ENCODE data around the gene ZBTB7C. TPM values are rescaled to one million over a fixed set of nuclear protein-coding genes. Genes with fewer than 3 reads are reported as not detected.

Gene ZBTB7C
- total and polyA plus RNA-seq, 2 donors (not counting 1 experiment from before 2014, with no cell fraction given), result not detected

GRCh38 chr18:48398074-48398473 lies 11.1 kb downstream of the ZBTB7C start:
- Mint-ChIP-seq H3K4me1 (peaks cover 6% of the 10 kb centered on the region), H3K9me3 (ENCODE audit: insufficient read depth) (no peaks in the 10 kb centered on the region), H3K27ac (no peak overlapping the region), H3K27me3 (peaks cover 59% of the 10 kb centered on the region), H3K4me3 (no peak overlapping the region)
- Histone ChIP-seq H3K79me2 (ENCODE audit: control insufficient read depth, insufficient read depth, low read length) (no peaks in the 10 kb centered on the region), H2AFZ (ENCODE audit: insufficient read depth, low read depth, low read length, poor library complexity, severe bottlenecking) (no peak overlapping the region), H3K4me1 (ENCODE audit: control insufficient read depth in 2 of 2, insufficient read depth in 2 of 2, low read length in 2 of 2) (no peaks in the 10 kb centered on the region), H3K4me3 (ENCODE audit: control extremely low read depth in 1 of 5, extremely low read depth in 1 of 5, insufficient read depth in 1 of 5, low read depth in 2 of 5, low read length in 4 of 5) (no peak overlapping the region), H3K27ac (ENCODE audit: low read length in 2 of 2) (no peak overlapping the region), H3K27me3 (replicated peaks in 1 of 4; ENCODE audit: control extremely low read depth in 1 of 4, control insufficient read depth in 3 of 4, insufficient read depth in 4 of 4, low read length in 3 of 4) (peaks cover 0 to 21% (median 7%) of the 10 kb centered on the region in 4 experiments), H3K36me3 (replicated peaks in 1 of 2; ENCODE audit: control extremely low read depth in 1 of 2, control insufficient read depth in 1 of 2, extremely low read depth in 1 of 2, insufficient read depth in 2 of 2, low read length in 1 of 2) (no peaks in the 10 kb centered on the region), H4K20me1 (ENCODE audit: control insufficient read depth, insufficient read depth, low read length, poor library complexity, severe bottlenecking) (no peaks in the 10 kb centered on the region), H3K4me2 (replicated peaks; ENCODE audit: low read depth, low read length, poor library complexity, severe bottlenecking) (no peak overlapping the region), H3K9ac (ENCODE audit: low read length) (no peak overlapping the region), H3K9me3 (ENCODE audit: control extremely low read depth in 1 of 3, control insufficient read depth in 2 of 3, insufficient read depth in 1 of 3, low read length in 2 of 3) (peaks cover 0 to 2% (median 0%) of the 10 kb centered on the region in 3 donors)
- ChIA-PET POLR2A (no interaction called here), CTCF (no interaction called here)
- ATAC-seq (ENCODE audit: low read depth) (no peak), DNase-seq (no peak)
- WGBS (ENCODE audit: insufficient coverage), result 57% methylated on average over 4 of the region's 4 CpGs
- intact Hi-C loops (cut with micrococcal nuclease), result no loop called here
- TF ChIP-seq EZH2 (IDR thresholded peaks at IDR 0.05; ENCODE audit: borderline replicate concordance, insufficient read depth, low read depth, low read length, poor library complexity, severe bottlenecking) (no peak), CTCF (IDR thresholded peaks at IDR 0.05) (no peak)

- H4K20me1 ChIP-seq (ENCODE audit: control insufficient read depth, insufficient read depth, low read length, poor library complexity, severe bottlenecking), result no peaks in the 10 kb centered on the region
- ATAC-seq (ENCODE audit: low read depth) (no peak), DNase-seq (no peak)
- H3K4me1 ChIP-seq (ENCODE audit: control insufficient read depth in 2 of 2, insufficient read depth in 2 of 2, low read length in 2 of 2), result no peaks in the 10 kb centered on the region
- peaks cover 6% of the 10 kb centered on the region for H3K4me1 Mint-ChIP-seq
- intact Hi-C loops (cut with micrococcal nuclease), result no loop called here
- H3K36me3 ChIP-seq (replicated peaks in 1 of 2; ENCODE audit: control extremely low read depth in 1 of 2, control insufficient read depth in 1 of 2, extremely low read depth in 1 of 2, insufficient read depth in 2 of 2, low read length in 1 of 2), result no peaks in the 10 kb centered on the region
- no peak overlapping the region for H3K9ac ChIP-seq (ENCODE audit: low read length)
- ChIA-PET POLR2A (no interaction called here), CTCF (no interaction called here)
- no peaks in the 10 kb centered on the region for H3K9me3 ChIP-seq (ENCODE audit: control extremely low read depth in 1 of 3, control insufficient read depth in 2 of 3, insufficient read depth in 1 of 3, low read length in 2 of 3)
- H3K27me3 Mint-ChIP-seq, result peaks cover 58% of the 10 kb centered on the region
- no peak overlapping the region for H3K4me2 ChIP-seq (replicated peaks; ENCODE audit: low read depth, low read length, poor library complexity, severe bottlenecking)
- H3K79me2 ChIP-seq (ENCODE audit: control insufficient read depth, insufficient read depth, low read length), result no peaks in the 10 kb centered on the region
- H3K27me3 ChIP-seq (replicated peaks in 1 of 4; ENCODE audit: control extremely low read depth in 1 of 4, control insufficient read depth in 3 of 4, insufficient read depth in 4 of 4, low read length in 3 of 4), result peaks cover 0 to 23% (median 6%) of the 10 kb centered on the region in 4 experiments
- H3K9me3 Mint-ChIP-seq (ENCODE audit: insufficient read depth), result no peaks in the 10 kb centered on the region
- H3K4me3 ChIP-seq (ENCODE audit: control extremely low read depth in 1 of 5, extremely low read depth in 1 of 5, insufficient read depth in 1 of 5, low read depth in 2 of 5, low read length in 4 of 5), result no peak overlapping the region
- 18% methylated on average over 1 of the region's 4 CpGs for WGBS (ENCODE audit: insufficient coverage)
- no peak overlapping the region for H3K4me3 Mint-ChIP-seq
- TF ChIP-seq EZH2 (IDR thresholded peaks at IDR 0.05; ENCODE audit: borderline replicate concordance, insufficient read depth, low read depth, low read length, poor library complexity, severe bottlenecking) (no peak), CTCF (IDR thresholded peaks at IDR 0.05) (no peak)
- no peak overlapping the region for H2AFZ ChIP-seq (ENCODE audit: insufficient read depth, low read depth, low read length, poor library complexity, severe bottlenecking)
- H3K27ac Mint-ChIP-seq, result peak overlapping the region; percentile 3
- H3K27ac ChIP-seq (ENCODE audit: low read length in 2 of 2), result no peak overlapping the region
These were observed 12.2 kb downstream of the ZBTB7C start for GRCh38 chr18:48397021-48397420.

Data from B cell (primary cell).